GM10266 (cell line): Measurements from ENCODE around the gene ZNF880.
A peak's percentile ranks its signal among the peaks of the same experiment; 100 is the strongest.

ENCODE experiments used
- DNase-seq: peaks from one replicate; pipeline ENCODE4 v3.0.0; 2012; ENCODE audit errors: extremely low spot score
- TF ChIP-seq, protein P1 (sequence below): IDR thresholded peaks from 2 replicates; pipeline ENCODE4 v1.5.1; 2012; ENCODE audit warnings: mild to moderate bottlenecking, low read depth; ENCODE audit not compliant: control insufficient read depth, insufficient read depth; ENCODE audit errors: missing control alignments

The ZNF880 gene

GRCh38 chr19:52398081-52398441, 28.3 kb downstream of the ZNF880 start:
- TF ChIP-seq, protein P1, sequence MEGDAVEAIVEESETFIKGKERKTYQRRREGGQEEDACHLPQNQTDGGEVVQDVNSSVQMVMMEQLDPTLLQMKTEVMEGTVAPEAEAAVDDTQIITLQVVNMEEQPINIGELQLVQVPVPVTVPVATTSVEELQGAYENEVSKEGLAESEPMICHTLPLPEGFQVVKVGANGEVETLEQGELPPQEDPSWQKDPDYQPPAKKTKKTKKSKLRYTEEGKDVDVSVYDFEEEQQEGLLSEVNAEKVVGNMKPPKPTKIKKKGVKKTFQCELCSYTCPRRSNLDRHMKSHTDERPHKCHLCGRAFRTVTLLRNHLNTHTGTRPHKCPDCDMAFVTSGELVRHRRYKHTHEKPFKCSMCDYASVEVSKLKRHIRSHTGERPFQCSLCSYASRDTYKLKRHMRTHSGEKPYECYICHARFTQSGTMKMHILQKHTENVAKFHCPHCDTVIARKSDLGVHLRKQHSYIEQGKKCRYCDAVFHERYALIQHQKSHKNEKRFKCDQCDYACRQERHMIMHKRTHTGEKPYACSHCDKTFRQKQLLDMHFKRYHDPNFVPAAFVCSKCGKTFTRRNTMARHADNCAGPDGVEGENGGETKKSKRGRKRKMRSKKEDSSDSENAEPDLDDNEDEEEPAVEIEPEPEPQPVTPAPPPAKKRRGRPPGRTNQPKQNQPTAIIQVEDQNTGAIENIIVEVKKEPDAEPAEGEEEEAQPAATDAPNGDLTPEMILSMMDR: no peak
- peak; percentile 17 for DNase-seq

GRCh38 chr19:52410276-52410675, 40.6 kb downstream of the ZNF880 start:
- DNase-seq: no peak
- TF ChIP-seq, protein P1: no peak

DNA sequence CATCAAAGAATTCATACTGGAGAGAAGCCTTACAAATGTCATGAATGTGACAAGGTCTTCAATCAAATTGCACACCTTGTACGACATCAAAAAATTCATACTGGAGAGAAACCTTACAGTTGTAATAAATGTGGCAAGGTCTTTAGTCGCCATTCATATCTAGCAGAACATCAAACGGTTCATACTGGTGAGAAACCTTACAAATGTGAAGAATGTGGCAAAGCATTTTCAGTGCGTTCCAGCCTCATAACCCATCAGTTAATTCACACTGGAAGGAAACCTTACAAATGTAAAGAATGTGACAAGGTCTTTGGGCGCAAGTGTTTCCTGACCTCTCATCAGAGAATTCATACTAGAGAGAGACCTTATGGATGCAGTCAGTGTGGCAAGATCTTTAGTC, 46.0 kb downstream of the ZNF880 start:
- TF ChIP-seq, protein P1: no peak

GRCh38 chr19:52428937-52429336, 59.2 kb downstream of the ZNF880 start, which contains the start of gene ZNF534:
ZNF534 (plus strand) TSS chr19:52429148; CDS start chr19:52431475, 2,327 bp downstream.
- TF ChIP-seq, protein P1: no peak
- no peak for DNase-seq

More for the DNA sequence above, 46.0 kb downstream of the ZNF880 start:
- no peak for DNase-seq
